GM18868 (cell line): Measurements from ENCODE around the gene ADORA2B.

Experiments
- ATAC-seq: cut with Tn5 transposase; IDR thresholded peaks from one replicate; pipeline ENCODE4 v1.9.1; 2021; ENCODE audit warnings: mild to moderate bottlenecking, moderate library complexity; ENCODE audit not compliant: unreplicated experiment

ADORA2B gene

DNA sequence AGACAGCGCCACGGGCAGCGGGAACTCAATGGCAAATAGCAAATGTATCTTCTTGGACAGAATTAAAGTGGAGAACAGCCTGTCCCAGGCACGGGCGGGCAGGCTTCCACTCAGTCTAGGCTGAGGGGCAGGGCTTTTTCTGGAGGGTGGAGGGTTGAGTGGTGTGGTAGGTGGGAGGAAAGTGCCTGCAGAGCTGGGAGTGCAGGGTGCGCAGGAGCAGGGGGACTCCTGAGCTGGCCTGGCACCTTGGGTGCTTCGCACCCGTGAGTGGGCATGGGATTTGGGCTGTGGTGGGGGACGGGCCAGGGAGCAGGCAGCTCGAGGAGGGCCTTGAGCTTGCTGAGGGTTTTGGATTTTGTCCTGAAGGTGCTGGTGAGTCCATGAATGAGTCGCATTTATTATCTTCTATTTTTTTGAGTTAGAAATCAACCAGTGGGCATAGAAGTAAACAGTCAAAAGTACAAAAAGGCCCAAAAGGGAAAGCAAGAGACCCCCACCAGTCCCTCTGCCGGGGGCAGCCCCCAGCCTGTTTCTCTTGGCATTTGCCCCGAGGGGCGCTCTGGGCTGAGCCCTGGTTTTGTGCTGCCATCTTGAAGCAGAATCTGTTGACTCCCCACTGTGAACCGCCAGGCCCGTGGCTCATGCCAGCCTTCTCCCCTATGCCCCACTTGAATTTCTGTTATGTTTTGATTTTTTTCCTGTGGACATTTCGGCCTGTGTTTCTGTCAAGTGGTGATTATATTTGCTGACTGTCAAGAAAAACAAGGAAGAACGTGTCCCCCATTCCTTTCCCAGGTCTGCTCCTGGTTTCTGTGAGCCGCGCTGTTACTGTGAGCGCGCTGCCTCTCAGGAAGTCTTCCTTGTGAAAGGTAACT lies 8.2 kb downstream of the ADORA2B start:
- no peak for ATAC-seq

GRCh38 chr17:15954222-15954621 lies 9.3 kb downstream of the ADORA2B start:
- no peak for ATAC-seq

GRCh38 chr17:15955793-15956541 lies 11.0 kb downstream of the ADORA2B start:
- no peak for ATAC-seq

DNA sequence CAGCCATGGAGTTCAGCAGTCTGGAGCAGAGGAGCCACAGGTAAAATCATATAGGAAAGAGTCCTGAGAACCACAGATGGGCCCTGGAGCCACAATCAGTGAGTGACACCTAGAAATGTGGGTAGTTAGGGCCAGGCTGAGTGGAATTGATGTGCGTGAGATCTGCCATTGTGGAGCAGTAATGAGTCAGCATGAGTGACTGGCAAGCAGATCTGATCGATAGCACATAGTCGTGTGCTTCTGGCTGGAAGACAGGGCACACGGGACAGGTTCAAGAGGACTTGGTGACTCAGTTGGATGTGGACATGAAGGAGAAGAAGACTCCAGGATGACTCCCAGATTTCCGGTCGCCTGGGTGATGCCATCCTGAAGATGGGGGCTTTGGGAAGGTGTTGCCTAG lies 12.3 kb downstream of the ADORA2B start:
- ATAC-seq: no peak

DNA sequence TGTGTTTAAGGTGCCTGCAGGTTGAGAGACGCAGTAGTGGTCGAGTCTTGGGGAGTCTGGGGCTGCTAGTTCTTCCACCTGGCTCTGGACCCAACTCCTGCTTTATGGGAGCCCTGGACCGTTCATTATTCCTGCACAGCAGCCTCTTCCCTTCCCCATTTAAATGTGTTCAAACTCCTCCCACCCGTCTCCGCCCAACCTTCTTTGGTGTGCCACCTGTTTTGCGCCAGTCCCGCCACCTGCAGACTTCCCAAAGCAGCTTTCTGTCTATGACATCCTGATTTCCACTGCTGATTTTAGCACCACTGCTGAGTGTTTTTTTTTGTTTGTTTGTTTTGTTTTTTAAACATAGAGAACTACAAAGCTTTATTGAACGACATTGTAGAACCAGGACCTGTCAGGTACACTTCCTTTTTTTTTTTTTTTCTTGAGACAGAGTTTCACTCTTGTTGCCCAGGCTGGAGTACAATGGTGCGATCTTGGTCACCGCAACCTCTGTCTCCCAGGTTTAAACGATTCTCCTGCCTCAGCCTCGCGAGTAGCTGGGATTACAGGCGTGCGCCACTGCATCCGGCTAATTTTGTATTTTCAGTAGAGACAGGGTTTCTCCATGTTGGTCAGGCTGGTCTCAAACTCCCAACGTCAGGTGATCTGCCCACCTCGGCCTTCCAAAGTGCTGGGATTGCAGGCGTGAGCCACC lies 12.8 kb downstream of the ADORA2B start:
- no peak for ATAC-seq

- ATAC-seq: no peak
Observed at GRCh38 chr17:15958484-15958854, 13.5 kb downstream of the ADORA2B start.

- no peak for ATAC-seq
Observed at GRCh38 chr17:15963670-15964110, 18.8 kb downstream of the ADORA2B start.

DNA sequence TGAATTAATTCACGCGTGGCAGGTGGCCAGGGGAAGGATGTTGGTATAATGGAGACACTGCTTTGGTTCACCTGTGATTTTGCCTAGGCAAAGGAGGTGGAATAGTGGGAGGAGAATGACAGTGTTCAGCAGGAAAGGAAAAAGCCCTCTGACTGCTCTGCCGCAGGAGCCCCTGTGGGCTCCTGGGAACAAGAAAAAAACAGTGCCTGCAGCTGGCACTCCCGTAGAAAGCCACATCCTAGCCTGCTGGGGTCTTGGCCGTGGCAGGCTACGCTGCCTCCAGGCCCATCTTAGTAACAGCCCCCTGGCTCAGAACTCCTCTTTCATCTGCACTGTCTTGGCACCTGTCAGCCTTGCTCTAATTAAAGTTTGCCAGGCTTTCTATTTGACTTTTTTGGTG lies 20.6 kb downstream of the ADORA2B start:
- no peak for ATAC-seq

GRCh38 chr17:15966183-15966878 lies 21.4 kb downstream of the ADORA2B start:
- no peak for ATAC-seq

GRCh38 chr17:15966879-15967248 lies 21.9 kb downstream of the ADORA2B start:
- no peak for ATAC-seq

DNA sequence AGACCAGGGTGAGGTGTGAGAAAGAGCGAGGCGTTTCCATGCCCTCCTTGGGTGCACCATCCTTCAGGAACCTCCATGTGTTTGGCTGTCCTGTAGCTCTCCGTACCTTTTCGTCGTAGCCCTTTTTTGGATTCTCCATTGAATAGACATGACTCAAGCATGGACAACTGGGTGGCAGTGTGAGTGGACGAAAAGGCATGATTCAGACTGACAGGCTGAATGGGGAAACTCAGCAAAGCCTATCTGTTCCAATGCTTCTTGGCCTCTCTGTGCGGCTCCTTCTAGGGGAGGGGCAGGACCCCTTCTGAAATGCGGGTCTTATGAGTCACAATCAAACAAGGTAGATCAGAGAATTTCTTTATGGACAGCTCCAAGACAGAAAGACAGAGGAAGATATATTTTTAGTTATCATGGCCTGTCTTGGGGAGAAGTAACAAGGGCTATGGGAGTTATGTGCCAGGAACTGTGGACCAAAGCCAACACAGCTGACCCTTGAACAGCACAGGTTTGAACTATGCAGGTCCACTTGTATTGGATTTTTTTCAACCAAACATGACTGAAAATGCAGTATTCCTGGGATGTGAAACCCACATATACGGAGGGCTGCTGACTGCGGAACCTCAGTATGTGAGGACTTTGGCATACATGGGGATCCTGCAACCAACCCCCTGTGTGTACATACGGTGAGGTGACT lies 22.9 kb downstream of the ADORA2B start:
- no peak for ATAC-seq

GRCh38 chr17:15969463-15969862 lies 24.5 kb downstream of the ADORA2B start:
- ATAC-seq: no peak

GRCh38 chr17:15970500-15970899 lies 25.6 kb downstream of the ADORA2B start:
- ATAC-seq: no peak

- no peak for ATAC-seq
Observed at GRCh38 chr17:15971098-15971678, 26.3 kb downstream of the ADORA2B start.

GRCh38 chr17:15971882-15972281 lies 27.0 kb downstream of the ADORA2B start:
- ATAC-seq: no peak

GRCh38 chr17:15972497-15972951 lies 27.6 kb downstream of the ADORA2B start:
- no peak for ATAC-seq

GRCh38 chr17:15973016-15973415 lies 28.1 kb downstream of the ADORA2B start:
- no peak for ATAC-seq

DNA sequence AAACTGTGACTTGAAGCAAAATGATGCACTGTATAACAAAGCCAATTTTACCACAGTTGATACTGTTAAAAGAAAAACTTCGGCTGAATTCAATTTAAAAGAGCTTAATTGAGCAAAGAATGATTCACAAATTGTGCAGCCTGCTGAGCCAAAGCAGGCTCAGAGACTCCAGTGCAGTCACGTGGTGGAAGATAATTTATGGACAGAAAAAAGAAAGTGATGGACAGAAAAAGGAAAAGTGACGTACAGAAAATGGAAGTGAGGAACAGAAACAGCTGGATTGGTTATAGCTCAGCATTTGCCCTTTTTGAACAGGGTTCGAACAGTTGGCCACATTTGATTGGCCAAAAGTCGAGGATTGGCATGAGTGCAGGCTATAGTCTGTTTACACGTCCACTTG lies 28.9 kb downstream of the ADORA2B start:
- ATAC-seq: no peak

DNA sequence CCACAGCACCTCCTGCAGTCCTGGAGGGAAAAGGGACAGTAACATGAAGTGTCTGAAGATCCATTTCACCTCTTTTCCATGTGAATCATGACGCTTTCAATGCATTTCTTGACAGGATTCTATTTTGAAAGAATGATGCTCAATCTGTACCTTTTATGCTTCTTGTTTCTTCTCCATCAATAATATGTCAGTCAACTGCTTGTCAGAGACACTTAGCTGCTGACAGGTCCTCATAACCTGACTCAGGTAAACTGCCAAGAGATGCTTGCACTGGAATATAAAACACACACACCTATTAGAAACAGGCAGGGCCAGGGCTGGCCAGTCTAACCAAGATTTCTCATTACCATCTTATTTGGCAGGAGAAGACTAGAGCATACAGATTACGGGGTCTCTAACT lies 33.0 kb downstream of the ADORA2B start:
- ATAC-seq: no peak

DNA sequence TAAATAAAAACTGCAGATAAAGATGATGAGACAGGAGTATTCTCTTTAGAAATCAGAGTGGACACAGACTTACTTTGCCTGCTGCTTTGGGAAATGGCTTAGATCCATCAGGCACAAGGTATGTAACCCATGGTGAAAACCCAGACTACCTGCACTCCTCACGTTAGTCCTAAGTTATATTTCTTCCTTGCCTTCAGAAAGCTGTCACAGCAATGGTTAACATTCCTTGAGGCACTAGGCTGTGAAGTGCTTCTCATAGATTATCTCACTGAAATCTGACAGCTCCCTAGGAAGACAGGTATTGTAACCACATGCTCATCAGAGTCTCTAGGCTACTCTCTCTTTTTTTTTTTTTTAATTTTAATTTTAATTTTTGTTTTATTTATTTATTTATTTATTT lies 33.7 kb downstream of the ADORA2B start:
- no peak for ATAC-seq
